ENCODE measurements around the gene CDH11. TPM values are rescaled to one million over a fixed set of nuclear protein-coding genes. Genes with fewer than 3 reads are reported as not detected.
A peak's percentile ranks its signal among the peaks of the same experiment; 100 is the strongest.

The CDH11 gene
- total and polyA plus RNA-seq, 10 of the 15 experiments (the other 5 are each of a cell fraction or from before 2014, with no cell fraction given), result 0.31 to 9.7 (median 0.87) TPM

DNA sequence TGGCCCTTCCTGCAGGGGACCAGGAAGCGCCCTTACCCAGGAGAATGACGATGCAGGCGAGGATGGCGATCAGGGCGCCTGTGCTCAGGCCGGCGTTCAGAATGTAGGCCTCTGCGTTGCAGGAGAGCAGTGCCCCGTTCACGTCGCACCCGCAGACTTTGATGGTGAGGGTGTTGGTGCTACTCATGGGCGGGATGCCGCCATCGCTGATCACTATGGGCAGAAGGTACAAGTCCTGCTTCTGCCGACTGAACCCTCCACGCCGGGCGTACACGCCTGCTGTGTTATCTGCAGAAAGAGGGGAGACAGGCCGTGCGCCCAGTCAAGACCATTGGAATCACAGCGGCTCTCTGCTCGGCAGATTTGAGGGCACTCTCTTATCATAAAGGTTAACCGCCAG, 171.1 kb downstream of the CDH11 start:
- H3K79me2 ChIP-seq (ENCODE audit: control insufficient read depth, insufficient read depth, low read length), result no peaks in the 10 kb centered on the region

More for the DNA sequence above, 171.1 kb downstream of the CDH11 start:
- TF ChIP-seq, protein P1, sequence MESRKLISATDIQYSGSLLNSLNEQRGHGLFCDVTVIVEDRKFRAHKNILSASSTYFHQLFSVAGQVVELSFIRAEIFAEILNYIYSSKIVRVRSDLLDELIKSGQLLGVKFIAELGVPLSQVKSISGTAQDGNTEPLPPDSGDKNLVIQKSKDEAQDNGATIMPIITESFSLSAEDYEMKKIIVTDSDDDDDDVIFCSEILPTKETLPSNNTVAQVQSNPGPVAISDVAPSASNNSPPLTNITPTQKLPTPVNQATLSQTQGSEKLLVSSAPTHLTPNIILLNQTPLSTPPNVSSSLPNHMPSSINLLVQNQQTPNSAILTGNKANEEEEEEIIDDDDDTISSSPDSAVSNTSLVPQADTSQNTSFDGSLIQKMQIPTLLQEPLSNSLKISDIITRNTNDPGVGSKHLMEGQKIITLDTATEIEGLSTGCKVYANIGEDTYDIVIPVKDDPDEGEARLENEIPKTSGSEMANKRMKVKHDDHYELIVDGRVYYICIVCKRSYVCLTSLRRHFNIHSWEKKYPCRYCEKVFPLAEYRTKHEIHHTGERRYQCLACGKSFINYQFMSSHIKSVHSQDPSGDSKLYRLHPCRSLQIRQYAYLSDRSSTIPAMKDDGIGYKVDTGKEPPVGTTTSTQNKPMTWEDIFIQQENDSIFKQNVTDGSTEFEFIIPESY (IDR thresholded peaks at IDR 0.05), result peak; percentile 26; the same call in 1 of the 2 replicates
- TF ChIP-seq TCF12 (IDR thresholded peaks at IDR 0.05; ENCODE audit: low read depth, low read length), result no peak
- TF ChIP-seq, protein P2, sequence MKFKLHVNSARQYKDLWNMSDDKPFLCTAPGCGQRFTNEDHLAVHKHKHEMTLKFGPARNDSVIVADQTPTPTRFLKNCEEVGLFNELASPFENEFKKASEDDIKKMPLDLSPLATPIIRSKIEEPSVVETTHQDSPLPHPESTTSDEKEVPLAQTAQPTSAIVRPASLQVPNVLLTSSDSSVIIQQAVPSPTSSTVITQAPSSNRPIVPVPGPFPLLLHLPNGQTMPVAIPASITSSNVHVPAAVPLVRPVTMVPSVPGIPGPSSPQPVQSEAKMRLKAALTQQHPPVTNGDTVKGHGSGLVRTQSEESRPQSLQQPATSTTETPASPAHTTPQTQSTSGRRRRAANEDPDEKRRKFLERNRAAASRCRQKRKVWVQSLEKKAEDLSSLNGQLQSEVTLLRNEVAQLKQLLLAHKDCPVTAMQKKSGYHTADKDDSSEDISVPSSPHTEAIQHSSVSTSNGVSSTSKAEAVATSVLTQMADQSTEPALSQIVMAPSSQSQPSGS (IDR thresholded peaks at IDR 0.05; ENCODE audit: low read length), result no peak
- no peak for TF ChIP-seq BCL11A (IDR thresholded peaks at IDR 0.05; ENCODE audit: low read depth, low read length)
- TF ChIP-seq, protein P3, sequence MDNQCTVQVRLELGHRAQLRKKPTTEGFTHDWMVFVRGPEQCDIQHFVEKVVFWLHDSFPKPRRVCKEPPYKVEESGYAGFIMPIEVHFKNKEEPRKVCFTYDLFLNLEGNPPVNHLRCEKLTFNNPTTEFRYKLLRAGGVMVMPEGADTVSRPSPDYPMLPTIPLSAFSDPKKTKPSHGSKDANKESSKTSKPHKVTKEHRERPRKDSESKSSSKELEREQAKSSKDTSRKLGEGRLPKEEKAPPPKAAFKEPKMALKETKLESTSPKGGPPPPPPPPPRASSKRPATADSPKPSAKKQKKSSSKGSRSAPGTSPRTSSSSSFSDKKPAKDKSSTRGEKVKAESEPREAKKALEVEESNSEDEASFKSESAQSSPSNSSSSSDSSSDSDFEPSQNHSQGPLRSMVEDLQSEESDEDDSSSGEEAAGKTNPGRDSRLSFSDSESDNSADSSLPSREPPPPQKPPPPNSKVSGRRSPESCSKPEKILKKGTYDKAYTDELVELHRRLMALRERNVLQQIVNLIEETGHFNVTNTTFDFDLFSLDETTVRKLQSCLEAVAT (IDR thresholded peaks at IDR 0.05), result peak; percentile 55; the same call in 1 of the 2 replicates
- H3K36me3 ChIP-seq (ENCODE audit: control insufficient read depth in 2 of 2, insufficient read depth in 2 of 2, low read length in 1 of 2), result no peaks in the 10 kb centered on the region
- POLR2A ChIA-PET, result no interaction called here
- no peak overlapping the region for H3K9ac ChIP-seq (ENCODE audit: control insufficient read depth, insufficient read depth, low read length)
- H2AFZ ChIP-seq (ENCODE audit: control insufficient read depth, low read depth, low read length), result no peak overlapping the region
- no peak overlapping the region for H3K27ac ChIP-seq (ENCODE audit: control insufficient read depth, insufficient read depth)
- in situ Hi-C loops (cut with MboI), result no loop called here
- SMC1A ChIA-PET (ENCODE audit: uncharacterized antibody, unreplicated experiment), result interaction anchor here (1.0 kb wide), 1 partner anchor 11 kb away, joined by 4 read pairs; no protein-coding TSS in a partner anchor
- DNase-seq (ENCODE audit: low read depth, low spot score) (no peak), FAIRE-seq (no peak), ATAC-seq (no peak; the same call in 1 of the 3 replicates)
- H4K20me1 ChIP-seq (ENCODE audit: control insufficient read depth, insufficient read depth), result no peaks in the 10 kb centered on the region
- CTCF ChIA-PET, result no interaction called here
- no peaks in the 10 kb centered on the region for H3K27me3 ChIP-seq (replicated peaks in 1 of 2; ENCODE audit: control insufficient read depth in 2 of 2, insufficient read depth in 2 of 2, low read length in 1 of 2)
- no peak overlapping the region for H3K4me2 ChIP-seq (ENCODE audit: control insufficient read depth, insufficient read depth)
- intact Hi-C loops (cut with micrococcal nuclease; ENCODE audit: unreplicated experiment), result no loop called here
- H3K9me3 ChIP-seq (replicated peaks; ENCODE audit: control insufficient read depth, insufficient read depth, low read length), result no peaks in the 10 kb centered on the region
- H3K4me3 ChIP-seq, result no peak overlapping the region
- RAD21 ChIA-PET (ENCODE audit: unreplicated experiment), result no interaction called here
- BruUV-seq (replicated peaks), result no TSS peak
- no peaks in the 10 kb centered on the region for H3K4me1 ChIP-seq (ENCODE audit: control insufficient read depth, insufficient read depth, low read length)
- 81% methylated on average over 25 of the region's 25 CpGs for WGBS (ENCODE audit: insufficient coverage, insufficient replicate concordance, low lambda C conversion rate, missing lambda C conversion rate)

All from GM12878 (cell line).